Astrocyte of the cerebellum (primary cell): Measurements from ENCODE around the gene ARHGAP22.

Source experiments
- DNase-seq: peaks from one replicate; pipeline ENCODE4 v3.0.0-alpha.2; 2011; ENCODE audit warnings: low read depth
- H3K4me3 ChIP-seq: 2 replicates; pipeline ENCODE4 v1.5.1; 2011; ENCODE audit warnings: mild to moderate bottlenecking, low read depth, low read length, moderate library complexity
- CTCF ChIP-seq: IDR thresholded peaks from 2 replicates; pipeline ENCODE4 v1.5.1; 2012; ENCODE audit warnings: low read length, low read depth, moderate library complexity, mild to moderate bottlenecking; ENCODE audit errors: missing control alignments
- in situ Hi-C: cut with HindIII; loops from 2 replicates; pipeline ENCODE4 v1.10.0; 2017; ENCODE audit warnings: low sequenced_read_pairs

The ARHGAP22 gene

GRCh38 chr10:48552946-48553564 lies 51.8 kb downstream of the ARHGAP22 start:
- no peak for DNase-seq
- in situ Hi-C loops = no loop called here
- H3K4me3 ChIP-seq = no peak overlapping the region
- TF ChIP-seq CTCF = no peak

DNA sequence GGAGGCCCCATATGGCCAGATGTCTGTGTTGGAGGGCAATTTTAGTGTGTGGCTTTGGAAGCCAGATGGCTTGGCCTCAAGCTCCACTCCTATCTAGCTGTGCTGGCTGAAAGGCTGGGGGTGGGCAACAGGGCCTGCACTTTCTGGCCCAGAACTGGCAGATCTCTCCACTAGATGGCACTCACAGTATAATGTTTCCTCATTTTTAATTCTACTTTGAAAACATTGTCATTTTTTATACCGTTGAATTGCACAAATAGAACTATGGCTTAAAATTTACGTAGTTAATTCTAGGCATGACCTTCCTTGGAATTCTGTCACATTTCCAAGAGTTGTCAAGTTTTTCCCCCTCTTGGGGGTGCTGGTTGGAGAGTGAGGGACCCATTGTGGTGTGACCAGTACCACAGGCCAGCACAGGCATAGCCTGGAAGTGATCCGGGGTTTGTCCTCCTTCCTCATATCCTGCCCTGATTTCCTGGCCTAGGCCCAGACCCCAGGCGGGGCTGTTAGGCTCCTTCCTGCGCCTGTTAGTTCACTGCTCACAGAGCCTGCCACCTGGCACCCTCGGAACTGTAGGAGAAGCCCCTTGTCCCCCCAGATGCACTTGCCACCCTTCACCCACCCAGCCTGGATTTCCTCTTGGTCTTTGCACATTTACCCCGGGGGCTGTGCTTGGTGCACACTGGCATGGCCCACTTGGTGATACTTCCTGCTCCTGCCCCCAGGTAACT lies 52.8 kb downstream of the ARHGAP22 start:
- in situ Hi-C loops = no loop called here
- no peak overlapping the region for H3K4me3 ChIP-seq
- peak; percentile 45 for DNase-seq
- TF ChIP-seq CTCF = peak; percentile 73

GRCh38 chr10:48550977-48551376 lies 53.9 kb downstream of the ARHGAP22 start:
- in situ Hi-C loops = no loop called here
- H3K4me3 ChIP-seq = no peak overlapping the region
- TF ChIP-seq CTCF = no peak
- no peak for DNase-seq

DNA sequence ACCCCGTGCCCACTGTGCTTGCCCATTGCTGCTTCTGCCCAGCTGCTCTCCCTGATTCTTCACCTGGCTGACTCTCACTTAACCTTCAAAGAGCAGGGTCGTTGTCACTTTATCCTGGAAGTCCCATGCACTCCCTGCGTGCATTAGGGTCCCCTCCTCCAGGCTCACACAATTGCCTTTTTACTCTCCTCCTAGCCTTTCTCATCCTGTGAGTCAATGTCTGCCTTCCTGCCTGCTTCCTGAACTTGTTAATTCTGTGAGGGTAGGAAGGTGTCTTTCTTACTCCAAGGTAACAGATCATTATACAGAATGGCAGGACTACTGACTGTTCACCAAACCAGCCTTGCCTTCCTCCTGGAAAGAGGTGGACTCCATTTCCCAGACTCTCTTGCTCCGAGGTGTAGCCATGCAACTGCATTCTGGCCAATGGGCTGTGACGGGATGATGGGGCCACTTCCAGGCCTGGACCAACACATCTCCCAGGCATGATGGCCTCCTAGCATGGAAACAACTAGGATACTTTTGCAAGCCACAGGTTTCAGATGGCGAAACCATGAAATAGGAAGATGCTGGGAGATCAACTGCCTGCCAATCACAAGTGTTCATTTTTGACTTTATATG lies 54.7 kb downstream of the ARHGAP22 start:
- in situ Hi-C loops = no loop called here
- no peak overlapping the region for H3K4me3 ChIP-seq
- no peak for DNase-seq
- no peak for TF ChIP-seq CTCF

- in situ Hi-C loops = no loop called here
- no peak for TF ChIP-seq CTCF
- no peak overlapping the region for H3K4me3 ChIP-seq
- no peak for DNase-seq
Observed at GRCh38 chr10:48549236-48549635, 55.6 kb downstream of the ARHGAP22 start.

DNA sequence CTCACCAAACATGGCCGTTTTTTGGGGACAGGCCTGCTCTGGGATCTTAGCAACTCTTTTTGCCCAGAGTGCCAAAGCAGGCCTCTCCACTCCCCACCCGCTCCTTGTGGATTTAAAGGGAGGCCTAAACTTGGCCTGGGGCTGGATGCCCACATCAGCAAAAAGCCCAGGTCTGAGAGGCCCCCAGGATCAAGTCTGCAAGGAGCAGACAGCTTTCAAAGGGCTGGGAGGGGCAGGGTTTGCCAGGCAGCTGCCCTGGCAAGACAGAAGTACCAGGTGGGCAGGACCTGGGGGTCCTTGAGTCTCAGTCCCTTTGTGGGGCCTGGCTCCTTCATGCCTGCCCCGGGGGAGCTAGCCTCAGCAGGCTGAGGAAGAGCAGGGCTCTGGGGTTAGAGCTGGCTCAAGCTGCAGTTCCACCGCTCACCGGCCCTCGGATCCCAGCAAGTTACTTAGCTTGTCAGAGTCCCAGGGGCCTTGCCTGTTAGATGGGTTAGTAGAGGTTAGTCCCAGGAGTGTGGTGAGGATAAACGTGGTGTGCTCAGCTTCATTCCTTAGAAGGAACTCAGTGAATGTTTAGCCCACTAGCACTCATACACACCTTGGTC lies 56.2 kb downstream of the ARHGAP22 start:
- no peak overlapping the region for H3K4me3 ChIP-seq
- in situ Hi-C loops = no loop called here
- no peak for DNase-seq
- TF ChIP-seq CTCF = peak; percentile 7
